HCT116 (cell line): Measurements from ENCODE around the gene TCF21. TPM values are rescaled to one million over a fixed set of nuclear protein-coding genes. Genes with fewer than 3 reads are reported as not detected.
A peak's percentile ranks its signal among the peaks of the same experiment; 100 is the strongest.

ENCODE experiments used
- ATAC-seq: fragments of 200-7000 bp; cut with Tn5 transposase; 2 replicates; pipeline ENCODE4 v1.9.1; 2020; ENCODE audit warnings: mild to moderate bottlenecking, moderate library complexity
- BruUV-seq: library from RNA; stranded (reverse); fragments of 400-500 nt; replicated peaks from 2 replicates; lab custom pipeline; 2021; lab: Mats Ljungman, UMichigan
- CTCF ChIA-PET: fragments of 300-600 bp; sonication (Branson Sonifier 250); formaldehyde crosslinking; loops from one replicate; lab custom pipeline; 2021; ENCODE audit warnings: antibody characterized with exemption; lab: Charles Lee
- POLR2A ChIA-PET: fragments of 300-600, 350-600 bp; sonication (Branson Sonifier 250); formaldehyde crosslinking; loops from one replicate; lab custom pipeline; 2021; ENCODE audit warnings: antibody characterized with exemption; lab: Charles Lee
- RAD21 ChIA-PET, 2 experiments: fragments of 300-600 bp; sonication (Branson Sonifier 250); formaldehyde crosslinking; loops; one replicate each; lab custom pipeline; 2023; ENCODE audit warnings: low total read pairs in 2 of 2; ENCODE audit not compliant: uncharacterized antibody in 2 of 2, unreplicated experiment in 2 of 2, low non-redundant PET in 1 of 2; lab: Charles Lee
- DNase-seq: peaks from one replicate; pipeline ENCODE4 v3.0.0-alpha.2; 2010; ENCODE audit warnings: low read depth, low spot score
- H2AFZ ChIP-seq: fragments of 200-600 bp; shearing (Covaris generic), sonication (generic); 2 replicates; pipeline ENCODE4 v1.6.1; 2017; ENCODE audit warnings: low read depth, mixed run types, mixed read lengths, antibody characterized with exemption, low read length; ENCODE audit not compliant: poor library complexity, severe bottlenecking
- H3K27ac ChIP-seq: 2 replicates; pipeline ENCODE4 v1.5.1; 2012; ENCODE audit warnings: low read depth, low read length
- H3K27me3 ChIP-seq: fragments of 200-600 bp; sonication (generic); 2 replicates; pipeline ENCODE4 v1.6.1; 2016; ENCODE audit warnings: mixed run types, low read length, mixed read lengths; ENCODE audit not compliant: insufficient read depth
- H3K36me3 ChIP-seq, 2 experiments: fragments of 200-500 bp in 1 of 2; fragments of 200-600 bp in 1 of 2; sonication (Bioruptor generic) in 1 of 2; sonication (generic) in 1 of 2; 2 replicates each; pipeline versions ENCODE4 v1.5.1 to v1.6.1; 2014 to 2016; ENCODE audit warnings: low read length in 2 of 2, inconsistent platforms in 1 of 2, mixed read lengths in 1 of 2, mixed run types in 1 of 2; ENCODE audit not compliant: insufficient read depth in 2 of 2, control insufficient read depth in 1 of 2
- H3K4me1 ChIP-seq, 2 experiments: fragments of 200-600 bp in 1 of 2; sonication (generic) in 1 of 2; 2 replicates each; pipeline versions ENCODE4 v1.5.1 to v1.6.1; 2012 to 2017; ENCODE audit warnings: low read length in 2 of 2, inconsistent platforms in 1 of 2, mild to moderate bottlenecking in 1 of 2, mixed read lengths in 1 of 2, mixed run types in 1 of 2, moderate library complexity in 1 of 2; ENCODE audit not compliant: insufficient read depth in 2 of 2, control insufficient read depth in 1 of 2
- H3K4me2 ChIP-seq: fragments of 200-600 bp; sonication (generic); 2 replicates; pipeline ENCODE4 v1.6.1; 2017; ENCODE audit warnings: mixed run types, low read length, mixed read lengths
- H3K4me3 ChIP-seq, 2 experiments: fragments of 200-600 bp in 1 of 2; sonication (generic) in 1 of 2; replicated peaks in 1 of 2; 2 replicates each; pipeline ENCODE4 v1.5.1; 2011 to 2016; ENCODE audit warnings: low read length in 2 of 2, control low read depth in 1 of 2, low read depth in 1 of 2, mild to moderate bottlenecking in 1 of 2, mixed read lengths in 1 of 2, mixed run types in 1 of 2
- H3K79me2 ChIP-seq: fragments of 200-600 bp; sonication (generic); 2 replicates; pipeline ENCODE4 v1.6.1; 2017; ENCODE audit warnings: mild to moderate bottlenecking, mixed run types, low read length, moderate library complexity, mixed read lengths; ENCODE audit not compliant: insufficient read depth
- H3K9ac ChIP-seq: fragments of 200-600 bp; sonication (generic); 2 replicates; pipeline ENCODE4 v1.6.1; 2016; ENCODE audit warnings: low read length, mixed read lengths
- H3K9me2 ChIP-seq: fragments of 200-600 bp; sonication (generic), shearing (Covaris generic); 2 replicates; pipeline ENCODE4 v1.6.1; 2017; ENCODE audit warnings: mixed run types, mild to moderate bottlenecking, moderate library complexity; ENCODE audit not compliant: insufficient read depth
- H3K9me3 ChIP-seq, 2 experiments: fragments of 200-500 bp in 1 of 2; fragments of 200-600 bp in 1 of 2; sonication (Bioruptor generic) in 1 of 2; sonication (generic) in 1 of 2; 2 replicates each; pipeline ENCODE4 v1.6.1; 2014 to 2017; ENCODE audit warnings: low read length in 2 of 2, mixed read lengths in 2 of 2, inconsistent platforms in 1 of 2, low read depth in 1 of 2, mild to moderate bottlenecking in 1 of 2, mixed run types in 1 of 2, moderate library complexity in 1 of 2; ENCODE audit not compliant: control insufficient read depth in 1 of 2, insufficient read depth in 1 of 2
- H4K20me1 ChIP-seq: fragments of 200-600 bp; sonication (generic), shearing (Covaris generic); 2 replicates; pipeline ENCODE4 v1.6.1; 2017; ENCODE audit warnings: mixed run types, mild to moderate bottlenecking, moderate library complexity; ENCODE audit not compliant: insufficient read depth
- CEBPB ChIP-seq: IDR thresholded peaks from 2 replicates; pipeline ENCODE4 v1.6.1; 2012; ENCODE audit warnings: low read depth
- EGR1 ChIP-seq: IDR thresholded peaks from 2 replicates; pipeline ENCODE4 v1.6.1; 2012; ENCODE audit warnings: low read depth
- EZH2phosphoT487 ChIP-seq: fragments of 200-600 bp; IDR thresholded peaks from 2 replicates; pipeline ENCODE4 v1.6.1; 2018; ENCODE audit warnings: antibody characterized with exemption, borderline replicate concordance
- FOSL1 ChIP-seq: IDR thresholded peaks from 2 replicates; pipeline ENCODE4 v1.6.1; 2012; ENCODE audit warnings: low read depth
- JUND ChIP-seq: IDR thresholded peaks from 2 replicates; pipeline ENCODE4 v1.6.1; 2012
- MAX ChIP-seq: IDR thresholded peaks from 2 replicates; pipeline ENCODE4 v1.6.1; 2012
- RAD21 ChIP-seq: IDR thresholded peaks from 2 replicates; pipeline ENCODE4 v1.6.1; 2012; ENCODE audit warnings: low read depth, mild to moderate bottlenecking
- SRF ChIP-seq: IDR thresholded peaks from 2 replicates; pipeline ENCODE4 v1.6.1; 2012; ENCODE audit warnings: low read depth
- YY1 ChIP-seq: IDR thresholded peaks from 2 replicates; pipeline ENCODE4 v1.6.1; 2011; ENCODE audit warnings: low read length, low read depth, moderate library complexity, mild to moderate bottlenecking; ENCODE audit not compliant: insufficient replicate concordance; ENCODE audit errors: extremely low read depth
- ZFX ChIP-seq: fragments of 450-650 bp; IDR thresholded peaks from 2 replicates; pipeline ENCODE4 v1.6.1; 2017
- intact Hi-C: fragments of 100-400 bp; cut with micrococcal nuclease; formaldehyde crosslinking; loops from 2 replicates; pipeline ENCODE4 v1.10.0; 2022
- total RNA-seq: library from RNA; stranded (reverse); gene quantifications from one replicate; pipeline ENCODE4 v1.2.1, GENCODE V29; 2021; ENCODE audit not compliant: unreplicated experiment
- TF ChIP-seq, protein P1 (sequence below): IDR thresholded peaks from 2 replicates; pipeline ENCODE4 v1.6.1; 2012; ENCODE audit warnings: low read depth

Gene TCF21
- total RNA-seq, 1 experiment from 2014 or later = 0.20 TPM

DNA sequence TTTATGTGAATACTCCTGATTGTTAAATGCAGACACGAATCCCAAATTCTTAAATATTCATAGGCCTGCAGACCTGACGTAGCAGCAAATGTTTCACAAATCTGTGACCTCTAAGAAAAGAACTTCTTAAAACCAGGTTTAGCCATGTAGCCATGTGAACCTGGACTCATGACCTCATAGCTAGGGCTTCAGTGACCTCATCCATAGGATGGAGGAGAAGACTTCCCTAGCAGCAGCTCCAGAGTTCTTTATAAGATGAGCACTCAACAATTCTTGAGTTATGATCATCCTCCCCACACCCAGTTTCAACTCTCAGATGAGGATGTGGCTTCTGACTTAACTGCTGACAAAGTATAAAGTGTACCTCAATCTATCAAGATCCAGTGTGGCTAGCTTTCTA, 45.8 kb upstream of the TCF21 start:
- Histone ChIP-seq H3K27me3 (no peaks in the 10 kb centered on the region), H3K27ac (no peak overlapping the region), H3K4me1 (peaks cover 0 to 4% of the 10 kb centered on the region in 2 experiments; a peak in 2 of 4 replicates), H3K4me2 (no peak overlapping the region), H3K9me2 (no peaks in the 10 kb centered on the region), H3K36me3 (no peaks in the 10 kb centered on the region), H4K20me1 (no peaks in the 10 kb centered on the region), H3K79me2 (no peaks in the 10 kb centered on the region), H3K9me3 (no peaks in the 10 kb centered on the region), H3K9ac (no peak overlapping the region), H3K4me3 (no peak overlapping the region), H2AFZ (no peak overlapping the region)
- ATAC-seq (no peak), DNase-seq (no peak)
- BruUV-seq = no TSS peak
- ChIA-PET CTCF (no interaction called here), RAD21 (no interaction called here), POLR2A (no interaction called here)
- no peak for TF ChIP-seq CEBPB
- no peak for TF ChIP-seq MAX
- no peak for TF ChIP-seq SRF
- TF ChIP-seq JUND = no peak
- no peak for TF ChIP-seq YY1
- intact Hi-C loops = no loop called here

GRCh38 chr6:133844709-133845108, 44.2 kb upstream of the TCF21 start:
- ChIA-PET POLR2A (no interaction called here), CTCF (no interaction called here), RAD21 (no interaction called here)
- H3K4me3 ChIP-seq = no peak overlapping the region
- no peaks in the 10 kb centered on the region for H4K20me1 ChIP-seq
- TF ChIP-seq, protein P1, sequence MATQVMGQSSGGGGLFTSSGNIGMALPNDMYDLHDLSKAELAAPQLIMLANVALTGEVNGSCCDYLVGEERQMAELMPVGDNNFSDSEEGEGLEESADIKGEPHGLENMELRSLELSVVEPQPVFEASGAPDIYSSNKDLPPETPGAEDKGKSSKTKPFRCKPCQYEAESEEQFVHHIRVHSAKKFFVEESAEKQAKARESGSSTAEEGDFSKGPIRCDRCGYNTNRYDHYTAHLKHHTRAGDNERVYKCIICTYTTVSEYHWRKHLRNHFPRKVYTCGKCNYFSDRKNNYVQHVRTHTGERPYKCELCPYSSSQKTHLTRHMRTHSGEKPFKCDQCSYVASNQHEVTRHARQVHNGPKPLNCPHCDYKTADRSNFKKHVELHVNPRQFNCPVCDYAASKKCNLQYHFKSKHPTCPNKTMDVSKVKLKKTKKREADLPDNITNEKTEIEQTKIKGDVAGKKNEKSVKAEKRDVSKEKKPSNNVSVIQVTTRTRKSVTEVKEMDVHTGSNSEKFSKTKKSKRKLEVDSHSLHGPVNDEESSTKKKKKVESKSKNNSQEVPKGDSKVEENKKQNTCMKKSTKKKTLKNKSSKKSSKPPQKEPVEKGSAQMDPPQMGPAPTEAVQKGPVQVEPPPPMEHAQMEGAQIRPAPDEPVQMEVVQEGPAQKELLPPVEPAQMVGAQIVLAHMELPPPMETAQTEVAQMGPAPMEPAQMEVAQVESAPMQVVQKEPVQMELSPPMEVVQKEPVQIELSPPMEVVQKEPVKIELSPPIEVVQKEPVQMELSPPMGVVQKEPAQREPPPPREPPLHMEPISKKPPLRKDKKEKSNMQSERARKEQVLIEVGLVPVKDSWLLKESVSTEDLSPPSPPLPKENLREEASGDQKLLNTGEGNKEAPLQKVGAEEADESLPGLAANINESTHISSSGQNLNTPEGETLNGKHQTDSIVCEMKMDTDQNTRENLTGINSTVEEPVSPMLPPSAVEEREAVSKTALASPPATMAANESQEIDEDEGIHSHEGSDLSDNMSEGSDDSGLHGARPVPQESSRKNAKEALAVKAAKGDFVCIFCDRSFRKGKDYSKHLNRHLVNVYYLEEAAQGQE = no peak
- TF ChIP-seq FOSL1 (no peak), RAD21 (no peak), ZFX (no peak), EZH2phosphoT487 (no peak), EGR1 (no peak)
- peak overlapping the region; percentile 17 for H2AFZ ChIP-seq
- no peaks in the 10 kb centered on the region for H3K9me3 ChIP-seq
- no peaks in the 10 kb centered on the region for H3K79me2 ChIP-seq
- no peak overlapping the region for H3K27ac ChIP-seq
- no peak overlapping the region for H3K4me2 ChIP-seq
- BruUV-seq = no TSS peak
- intact Hi-C loops = no loop called here
- no peak for ATAC-seq
- no peak for DNase-seq
- no peaks in the 10 kb centered on the region for H3K36me3 ChIP-seq
- no peaks in the 10 kb centered on the region for H3K27me3 ChIP-seq
- no peak overlapping the region for H3K9ac ChIP-seq
- no peaks in the 10 kb centered on the region for H3K4me1 ChIP-seq
- H3K9me2 ChIP-seq = no peaks in the 10 kb centered on the region
